Muscle of leg (tissue), 11 donors: ENCODE results near the gene CYP11A1. TPM values are rescaled to one million over a fixed set of nuclear protein-coding genes. Genes with fewer than 3 reads are reported as not detected.

Experiments used
- DNase-seq: peaks from one replicate; pipeline ENCODE4 v3.0.0; 2013
- H3K27ac ChIP-seq: one replicate; pipeline ENCODE4 v1.5.1; 2013; ENCODE audit warnings: mild to moderate bottlenecking, low read length, control low read depth
- H3K27me3 ChIP-seq: one replicate; pipeline ENCODE4 v1.6.1; 2013; ENCODE audit warnings: low read length; ENCODE audit not compliant: control insufficient read depth, insufficient read depth
- H3K36me3 ChIP-seq: one replicate; pipeline ENCODE4 v1.6.1; 2013; ENCODE audit warnings: low read length; ENCODE audit not compliant: control insufficient read depth, insufficient read depth
- H3K4me1 ChIP-seq: one replicate; pipeline ENCODE4 v1.6.1; 2013; ENCODE audit warnings: low read length; ENCODE audit not compliant: control insufficient read depth, insufficient read depth
- H3K4me3 ChIP-seq: one replicate; pipeline ENCODE4 v1.5.1; 2013; ENCODE audit warnings: low read length, control low read depth
- H3K9me3 ChIP-seq: replicated peaks from 2 replicates; pipeline ENCODE4 v1.6.1; 2013; ENCODE audit warnings: low read depth, low read length; ENCODE audit not compliant: control insufficient read depth
- WGBS: methylation state at CpG from one replicate; pipeline ENCODE4 v1.1.5; 2013; ENCODE audit warnings: missing lambda C conversion rate; ENCODE audit not compliant: insufficient coverage; 5-methylcytosine and 5-hydroxymethylcytosine counted together
- polyA plus RNA-seq, 8 donors: library from polyadenylated mRNA; unstranded; fragments of 120-200 nt; gene quantifications; one replicate each; pipeline versions ENCODE4 v1.2.1 to v1.2.3, GENCODE V29; 2013; ENCODE audit warnings: inconsistent platforms in 1 of 8, low replicate concordance in 1 of 8; ENCODE audit not compliant: insufficient read length in 8 of 8, insufficient read depth in 1 of 8
- total RNA-seq: library from RNA; stranded (reverse); fragments of 120-200 nt; gene quantifications from one replicate; pipeline ENCODE4 v1.2.4, GENCODE V29; 2013

Gene CYP11A1
- total and polyA plus RNA-seq, 9 donors = 1.2 to 3.6 (median 2.4) TPM

DNA sequence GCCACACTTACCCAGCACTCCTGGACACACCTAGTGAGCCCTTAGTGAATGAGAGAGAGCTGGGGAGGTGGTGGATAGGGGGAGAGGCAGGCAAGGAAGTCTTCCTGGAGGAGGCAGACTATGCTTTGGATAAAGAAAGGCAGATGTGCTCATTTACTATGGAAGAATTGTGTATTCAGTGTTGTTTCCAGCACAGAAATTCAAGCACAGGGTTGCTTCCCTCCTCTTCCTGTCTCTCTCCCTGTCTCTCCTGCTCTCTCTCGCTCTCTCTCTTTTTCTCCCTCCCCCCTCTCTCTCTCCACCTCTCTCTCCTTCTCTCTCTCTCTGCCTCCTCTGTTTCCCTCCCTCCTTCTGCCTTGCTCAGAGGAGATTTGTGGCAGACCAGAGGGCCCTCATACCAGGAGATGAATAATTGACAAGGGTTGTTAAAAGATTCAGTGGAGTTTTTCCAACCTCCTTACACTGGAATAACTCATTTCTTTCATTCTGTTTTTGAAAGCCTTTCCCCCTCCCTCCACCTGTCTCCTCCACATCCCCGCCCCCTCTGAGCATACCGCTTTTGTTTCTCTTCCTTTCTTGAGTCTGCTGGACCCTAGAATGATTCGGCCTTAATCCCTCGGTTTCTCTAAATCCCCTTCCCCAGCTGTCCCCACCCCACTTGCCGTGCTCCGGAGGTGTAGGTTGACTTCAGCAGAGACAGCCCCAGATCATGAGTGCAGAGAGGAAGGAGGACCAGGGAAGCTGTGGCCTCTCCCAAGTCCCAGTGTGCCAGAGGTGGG lies 65.7 kb downstream of the CYP11A1 start:
- no peaks in the 10 kb centered on the region for H3K9me3 ChIP-seq
- H3K4me3 ChIP-seq = no peak overlapping the region
- 43% methylated on average over 1 of the region's 7 CpGs for WGBS
- DNase-seq = no peak
- H3K4me1 ChIP-seq = peaks cover 12% of the 10 kb centered on the region
- H3K27me3 ChIP-seq = peaks cover 38% of the 10 kb centered on the region
- no peak overlapping the region for H3K27ac ChIP-seq
- H3K36me3 ChIP-seq = no peaks in the 10 kb centered on the region

- WGBS = 27% methylated on average over 17 of the region's 26 CpGs
These were observed 67.2 kb downstream of the CYP11A1 start for GRCh38 chr15:74300057-74300795.

GRCh38 chr15:74297887-74298286 lies 69.6 kb downstream of the CYP11A1 start:
- Histone ChIP-seq H3K27me3 (peaks cover 29% of the 10 kb centered on the region), H3K4me1 (peaks cover under 1% of the 10 kb centered on the region), H3K27ac (no peak overlapping the region), H3K36me3 (no peaks in the 10 kb centered on the region), H3K4me3 (no peak overlapping the region), H3K9me3 (no peaks in the 10 kb centered on the region)
- DNase-seq = no peak
- WGBS = no CpG with 5 or more reads among the region's 1 CpG

More at GRCh38 chr15:74300057-74300795, 67.2 kb downstream of the CYP11A1 start:
- Histone ChIP-seq H3K4me1 (peaks cover 9% of the 10 kb centered on the region), H3K27ac (no peak overlapping the region), H3K9me3 (no peaks in the 10 kb centered on the region), H3K36me3 (no peaks in the 10 kb centered on the region), H3K4me3 (no peak overlapping the region), H3K27me3 (peaks cover 32% of the 10 kb centered on the region)
- DNase-seq = no peak

DNA sequence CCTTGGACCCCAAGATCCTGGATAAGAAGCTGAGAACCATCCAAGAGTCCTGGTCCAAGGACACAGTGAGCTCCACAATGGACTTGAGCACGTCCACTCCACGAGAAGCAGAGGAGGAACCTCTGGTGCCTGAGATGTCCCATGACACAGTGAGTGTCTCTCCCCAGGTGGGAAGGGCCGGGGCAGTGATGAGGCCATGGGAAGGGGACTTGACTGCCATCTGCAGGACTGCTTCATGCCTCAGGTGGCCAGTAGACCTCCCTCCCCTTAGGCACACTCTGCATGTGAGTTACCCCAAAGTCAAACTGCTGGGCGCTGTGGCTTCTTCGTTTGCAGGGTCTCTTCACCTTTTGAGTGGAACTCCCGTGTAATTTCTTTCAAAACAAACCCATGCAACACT lies 71.6 kb downstream of the CYP11A1 start:
- H3K27ac ChIP-seq = no peak overlapping the region
- peaks cover 18% of the 10 kb centered on the region for H3K27me3 ChIP-seq
- no peak overlapping the region for H3K4me3 ChIP-seq
- no CpG with 5 or more reads among the region's 6 CpGs for WGBS
- H3K4me1 ChIP-seq = peaks cover 5% of the 10 kb centered on the region
- no peaks in the 10 kb centered on the region for H3K36me3 ChIP-seq
- H3K9me3 ChIP-seq = no peaks in the 10 kb centered on the region
- DNase-seq = no peak

GRCh38 chr15:74294010-74294409 lies 73.4 kb downstream of the CYP11A1 start:
- DNase-seq = no peak
- Histone ChIP-seq H3K36me3 (no peaks in the 10 kb centered on the region), H3K4me3 (no peak overlapping the region), H3K4me1 (peaks cover 5% of the 10 kb centered on the region), H3K27me3 (peaks cover 8% of the 10 kb centered on the region), H3K9me3 (no peaks in the 10 kb centered on the region), H3K27ac (no peak overlapping the region)
- WGBS = no CpG with 5 or more reads among the region's 1 CpG

GRCh38 chr15:74293021-74293810 lies 74.2 kb downstream of the CYP11A1 start:
- Histone ChIP-seq H3K4me3 (no peak overlapping the region), H3K4me1 (peaks cover 5% of the 10 kb centered on the region), H3K27ac (no peak overlapping the region), H3K27me3 (peaks cover 8% of the 10 kb centered on the region), H3K9me3 (no peaks in the 10 kb centered on the region), H3K36me3 (no peaks in the 10 kb centered on the region)
- 92% methylated on average over 2 of the region's 3 CpGs for WGBS
- no peak for DNase-seq

GRCh38 chr15:74291101-74292071 lies 76.1 kb downstream of the CYP11A1 start:
- Histone ChIP-seq H3K36me3 (no peaks in the 10 kb centered on the region), H3K27me3 (peaks cover 9% of the 10 kb centered on the region), H3K27ac (no peak overlapping the region), H3K9me3 (no peaks in the 10 kb centered on the region), H3K4me1 (peaks cover 5% of the 10 kb centered on the region), H3K4me3 (no peak overlapping the region)
- peak; percentile 87 for DNase-seq
- WGBS = 2% methylated on average over 18 of the region's 20 CpGs

DNA sequence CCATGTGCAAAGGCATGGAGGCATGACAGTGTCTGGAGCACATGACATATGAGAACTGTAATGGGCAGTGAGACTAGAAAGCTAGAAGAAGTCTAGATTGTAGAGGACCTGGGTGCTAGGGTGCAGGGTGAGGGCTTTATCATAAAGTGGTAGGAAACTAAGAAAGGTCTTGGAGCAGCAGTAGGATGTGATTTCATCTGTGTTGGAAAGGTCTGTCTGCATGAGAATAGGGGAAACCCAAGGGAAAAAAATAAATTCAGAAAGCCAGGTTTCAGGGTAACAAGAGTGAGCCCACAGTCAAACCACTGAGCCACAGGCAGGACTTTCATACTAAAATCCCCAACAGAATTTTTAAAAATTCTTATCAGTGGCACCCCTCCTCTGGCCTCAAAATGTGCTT lies 76.8 kb downstream of the CYP11A1 start:
- H3K36me3 ChIP-seq = no peaks in the 10 kb centered on the region
- no peak overlapping the region for H3K27ac ChIP-seq
- H3K9me3 ChIP-seq = no peaks in the 10 kb centered on the region
- peaks cover 9% of the 10 kb centered on the region for H3K27me3 ChIP-seq
- no peak overlapping the region for H3K4me3 ChIP-seq
- DNase-seq = no peak
- peaks cover 5% of the 10 kb centered on the region for H3K4me1 ChIP-seq

DNA sequence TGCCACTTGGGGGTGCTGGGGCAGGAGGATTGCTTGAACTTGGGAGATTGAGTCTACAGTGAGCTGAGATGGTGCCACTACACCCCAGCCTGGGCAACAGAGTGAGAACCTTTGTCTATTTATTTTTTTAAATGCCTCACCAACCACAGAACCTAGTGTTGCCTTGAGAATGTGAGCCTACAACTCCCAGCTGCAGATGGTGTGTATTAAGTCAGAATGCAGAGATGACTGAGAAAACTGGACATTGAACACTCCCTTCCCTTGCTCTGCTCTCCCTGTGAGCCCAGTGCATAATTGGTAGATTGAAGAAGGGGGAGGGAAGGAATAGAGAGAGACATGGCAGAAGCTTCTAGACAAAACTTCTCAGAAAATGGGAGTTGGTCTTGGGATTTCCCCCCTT lies 77.8 kb downstream of the CYP11A1 start:
- no peak overlapping the region for H3K27ac ChIP-seq
- no peak overlapping the region for H3K4me3 ChIP-seq
- H3K27me3 ChIP-seq = peaks cover 9% of the 10 kb centered on the region
- H3K9me3 ChIP-seq = no peaks in the 10 kb centered on the region
- peaks cover 5% of the 10 kb centered on the region for H3K4me1 ChIP-seq
- DNase-seq = no peak
- H3K36me3 ChIP-seq = no peaks in the 10 kb centered on the region
